Mucosa of descending colon (tissue), 3 donors: ENCODE measurements around the gene KIAA0930. TPM values are rescaled to one million over a fixed set of nuclear protein-coding genes. Genes with fewer than 3 reads are reported as not detected.

ENCODE experiments used
- ATAC-seq: fragments of 200-7000 bp; cut with Tn5 transposase; one replicate; pipeline ENCODE4 v1.9.1; 2020; ENCODE audit warnings: mild to moderate bottlenecking, moderate library complexity
- DNase-seq, 3 donors: peaks; one replicate each; pipeline ENCODE4 v3.0.0-alpha.2; 2020
- H3K36me3 ChIP-seq: fragments of 200-600 bp; one replicate; pipeline ENCODE4 v1.8.0; 2021; ENCODE audit warnings: low read depth, mild to moderate bottlenecking
- H3K4me1 ChIP-seq: fragments of 200-600 bp; one replicate; pipeline ENCODE4 v1.8.0; 2021; ENCODE audit warnings: low read depth, mild to moderate bottlenecking
- H3K4me3 ChIP-seq: fragments of 200-600 bp; one replicate; pipeline ENCODE4 v1.8.0; 2021; ENCODE audit warnings: mild to moderate bottlenecking
- H3K9me3 ChIP-seq: fragments of 200-600 bp; one replicate; pipeline ENCODE4 v1.8.0; 2021; ENCODE audit warnings: mild to moderate bottlenecking
- intact Hi-C, 2 donors: fragments of 100-400 bp; cut with DNase I in 1 of 2; cut with micrococcal nuclease in 1 of 2; formaldehyde crosslinking; loops; one replicate each; pipeline versions ENCODE4 v1.11.0 to v1.11.1; 2022; cut with DNase I, micrococcal nuclease
- total RNA-seq, 3 donors: library from RNA; stranded (reverse); fragmentation: NEBNext Ultra II Directional in 2 of 3; extraction: Animal tissue kit (Norgen Biotek cat#: 25700) in 2 of 3; gene quantifications; one replicate each; pipeline versions ENCODE4 v1.2.1 to v1.2.4, GENCODE V29; 2021 to 2023
- TF ChIP-seq, protein P1 (sequence below): fragments of 200-600 bp; IDR thresholded peaks from one replicate; pipeline ENCODE4 v1.8.0; 2022; ENCODE audit warnings: antibody characterized with exemption, mild to moderate bottlenecking
- donor health status: DM: no; HTN: no; CAD: no; lungs with moderate emphysema.
- donor health status: DM: no; HTN: no; CAD: no.
- donor health status: DM: no; HTN: yes; CAD: no.

KIAA0930 gene
- total RNA-seq, 3 donors from 2014 or later, result 32.7 to 62.4 (median 37.7) TPM

DNA sequence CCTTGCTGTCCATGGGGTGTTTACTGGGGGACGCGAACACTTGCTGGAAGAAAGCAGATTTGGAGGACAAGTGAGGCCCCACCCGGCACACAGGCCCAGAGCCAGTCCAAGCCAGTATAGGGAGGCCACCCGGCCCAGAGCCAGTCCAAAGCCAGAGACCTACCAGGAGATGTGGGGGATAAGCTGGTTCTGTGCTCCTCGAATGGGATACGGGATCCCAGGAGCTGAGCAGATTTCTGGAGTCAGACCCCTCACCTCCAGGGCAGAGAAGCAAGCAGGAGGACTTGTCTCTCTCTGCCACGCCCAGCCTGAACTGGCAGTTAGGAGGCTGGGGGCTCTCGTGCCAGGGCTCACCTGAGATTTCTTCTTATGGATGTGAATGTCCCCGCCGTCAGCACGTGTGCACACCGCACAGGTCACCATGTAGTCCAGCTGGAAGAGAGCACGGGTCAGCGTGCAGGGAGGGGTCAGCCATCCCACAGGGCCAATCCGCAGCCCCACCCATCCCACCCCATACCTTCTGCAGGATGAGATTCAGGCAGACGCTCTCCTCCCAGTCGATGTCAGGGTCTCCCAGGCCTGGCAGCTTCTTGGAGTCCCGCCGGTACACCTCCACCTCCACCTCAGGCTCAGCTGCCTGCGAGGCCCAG lies 35.3 kb downstream of the KIAA0930 start:
- Histone ChIP-seq H3K4me3 (no peak overlapping the region), H3K36me3 (no peaks in the 10 kb centered on the region), H3K9me3 (no peaks in the 10 kb centered on the region), H3K4me1 (no peaks in the 10 kb centered on the region)
- intact Hi-C loops, result no loop called here
- no peak for ATAC-seq
- no peak for DNase-seq
- TF ChIP-seq, protein P1, sequence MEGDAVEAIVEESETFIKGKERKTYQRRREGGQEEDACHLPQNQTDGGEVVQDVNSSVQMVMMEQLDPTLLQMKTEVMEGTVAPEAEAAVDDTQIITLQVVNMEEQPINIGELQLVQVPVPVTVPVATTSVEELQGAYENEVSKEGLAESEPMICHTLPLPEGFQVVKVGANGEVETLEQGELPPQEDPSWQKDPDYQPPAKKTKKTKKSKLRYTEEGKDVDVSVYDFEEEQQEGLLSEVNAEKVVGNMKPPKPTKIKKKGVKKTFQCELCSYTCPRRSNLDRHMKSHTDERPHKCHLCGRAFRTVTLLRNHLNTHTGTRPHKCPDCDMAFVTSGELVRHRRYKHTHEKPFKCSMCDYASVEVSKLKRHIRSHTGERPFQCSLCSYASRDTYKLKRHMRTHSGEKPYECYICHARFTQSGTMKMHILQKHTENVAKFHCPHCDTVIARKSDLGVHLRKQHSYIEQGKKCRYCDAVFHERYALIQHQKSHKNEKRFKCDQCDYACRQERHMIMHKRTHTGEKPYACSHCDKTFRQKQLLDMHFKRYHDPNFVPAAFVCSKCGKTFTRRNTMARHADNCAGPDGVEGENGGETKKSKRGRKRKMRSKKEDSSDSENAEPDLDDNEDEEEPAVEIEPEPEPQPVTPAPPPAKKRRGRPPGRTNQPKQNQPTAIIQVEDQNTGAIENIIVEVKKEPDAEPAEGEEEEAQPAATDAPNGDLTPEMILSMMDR, result no peak

- DNase-seq (no peak), ATAC-seq (no peak)
- intact Hi-C loops, result no loop called here
- Histone ChIP-seq H3K4me1 (no peaks in the 10 kb centered on the region), H3K9me3 (no peaks in the 10 kb centered on the region), H3K36me3 (no peaks in the 10 kb centered on the region), H3K4me3 (no peak overlapping the region)
- TF ChIP-seq, protein P1, result no peak
Measured at GRCh38 chr22:45204819-45205218, 35.9 kb downstream of the KIAA0930 start.

- Histone ChIP-seq H3K4me1 (no peaks in the 10 kb centered on the region), H3K36me3 (no peaks in the 10 kb centered on the region), H3K9me3 (no peaks in the 10 kb centered on the region), H3K4me3 (no peak overlapping the region)
- intact Hi-C loops, result no loop called here
- TF ChIP-seq, protein P1, result no peak
- DNase-seq, result no peak
- ATAC-seq, result no peak
Measured at GRCh38 chr22:45204241-45204640, 36.5 kb downstream of the KIAA0930 start.

GRCh38 chr22:45203150-45203951 lies 37.3 kb downstream of the KIAA0930 start:
- Histone ChIP-seq H3K4me1 (no peaks in the 10 kb centered on the region), H3K4me3 (no peak overlapping the region), H3K36me3 (no peaks in the 10 kb centered on the region), H3K9me3 (no peaks in the 10 kb centered on the region)
- TF ChIP-seq, protein P1, result no peak
- intact Hi-C loops, result no loop called here
- DNase-seq (peak in 1 of 3 donors; percentile 40), ATAC-seq (no peak)

DNA sequence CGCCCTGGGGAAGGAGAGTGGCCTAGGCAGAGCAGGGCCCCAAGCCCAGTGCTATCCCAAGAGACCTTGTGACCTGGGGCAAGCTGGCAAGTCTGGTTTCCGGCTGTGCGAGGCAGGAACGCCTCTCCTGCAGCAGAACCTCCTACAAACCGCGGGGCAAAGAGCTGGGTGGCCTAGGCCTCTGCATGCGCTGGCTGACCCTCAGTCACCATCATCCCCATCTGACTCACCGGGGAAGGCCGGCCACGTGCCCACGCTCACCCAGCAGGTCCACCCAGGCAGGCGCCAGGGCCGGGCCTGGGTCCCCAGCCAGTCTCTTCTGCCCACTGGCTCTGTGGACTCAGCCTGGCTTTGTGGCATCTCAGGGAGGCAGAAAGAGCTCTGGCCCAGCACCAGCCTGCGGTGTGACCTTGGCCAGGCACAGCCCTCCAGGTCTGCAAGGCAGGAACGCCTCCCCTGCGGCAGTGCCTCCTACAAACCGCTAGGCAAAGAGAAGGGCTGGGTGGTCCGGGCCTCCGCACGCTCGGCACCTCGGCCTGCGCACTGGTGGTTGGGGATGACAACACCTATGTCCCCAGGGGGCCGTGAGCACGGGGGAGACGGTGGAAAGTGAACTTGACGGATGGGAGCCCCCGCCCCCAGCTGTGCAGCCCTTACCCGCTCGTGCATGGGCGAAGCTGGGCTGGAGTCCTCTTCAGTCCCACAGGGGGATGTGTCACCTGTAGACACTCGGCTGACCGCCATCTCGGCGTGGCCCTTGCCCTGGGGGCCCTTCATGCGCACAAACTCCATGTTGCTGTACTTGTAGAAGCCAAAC lies 38.2 kb downstream of the KIAA0930 start:
- no peaks in the 10 kb centered on the region for H3K4me1 ChIP-seq
- H3K9me3 ChIP-seq, result no peaks in the 10 kb centered on the region
- TF ChIP-seq, protein P1, result no peak
- intact Hi-C loops, result no loop called here
- H3K36me3 ChIP-seq, result no peaks in the 10 kb centered on the region
- H3K4me3 ChIP-seq, result no peak overlapping the region
- ATAC-seq, result peak; percentile 6
- DNase-seq, result peak in 1 of 3 donors; percentile 47
